PC-3 (cell line): ENCODE data around the gene TTC12. TPM values are rescaled to one million over a fixed set of nuclear protein-coding genes. Genes with fewer than 3 reads are reported as not detected.

ENCODE experiments used
- ATAC-seq: fragments of 200-7000 bp; cut with Tn5 transposase; 2 replicates; pipeline ENCODE4 v1.9.1; 2020; ENCODE audit warnings: mild to moderate bottlenecking, moderate library complexity
- BruUV-seq: library from RNA; stranded (reverse); fragments of 400-500 nt; replicated peaks from 2 replicates; lab custom pipeline; 2021; lab: Mats Ljungman, UMichigan
- CTCF ChIA-PET: fragments of 300-600 bp; sonication (Branson Sonifier 250); formaldehyde crosslinking; loops from one replicate; lab custom pipeline; 2022; ENCODE audit warnings: antibody characterized with exemption; lab: Charles Lee
- POLR2A ChIA-PET: fragments of 300-600 bp; sonication (Branson Sonifier 250); formaldehyde crosslinking; loops from one replicate; lab custom pipeline; 2022; ENCODE audit warnings: antibody characterized with exemption; ENCODE audit not compliant: unreplicated experiment; lab: Charles Lee
- DNase-seq: peaks from one replicate; pipeline ENCODE4 v3.0.0-alpha.2; 2015
- H2AFZ ChIP-seq: fragments of 300-600 bp; sonication (generic); 2 replicates; pipeline ENCODE4 v1.6.0; 2016; ENCODE audit warnings: antibody characterized with exemption, low read length
- H3F3A ChIP-seq: fragments of 300-600 bp; sonication (generic); one replicate; pipeline ENCODE4 v1.6.0; 2017; ENCODE audit warnings: antibody characterized with exemption, low read length, control low read depth, mild to moderate bottlenecking; ENCODE audit not compliant: unreplicated experiment
- H3K27ac ChIP-seq: fragments of 300-600 bp; sonication (generic); 2 replicates; pipeline ENCODE4 v1.5.1; 2016; ENCODE audit warnings: mild to moderate bottlenecking, low read length
- H3K27me3 ChIP-seq: fragments of 300-600 bp; sonication (generic); 2 replicates; pipeline ENCODE4 v1.6.1; 2016; ENCODE audit warnings: low read length, mixed read lengths
- H3K36me3 ChIP-seq: fragments of 300-600 bp; sonication (generic); 2 replicates; pipeline ENCODE4 v1.6.1; 2016; ENCODE audit warnings: low read depth, mixed run types, low read length, mixed read lengths
- H3K4me1 ChIP-seq: fragments of 300-600 bp; sonication (generic); 2 replicates; pipeline ENCODE4 v1.5.1; 2016; ENCODE audit warnings: low read length; ENCODE audit not compliant: insufficient read depth
- H3K4me2 ChIP-seq: fragments of 300-600 bp; sonication (generic); 2 replicates; pipeline ENCODE4 v1.6.0; 2016; ENCODE audit warnings: low read length
- H3K4me3 ChIP-seq: fragments of 300-600 bp; sonication (generic); 2 replicates; pipeline ENCODE4 v1.5.1; 2016; ENCODE audit warnings: mild to moderate bottlenecking, low read length, mixed read lengths
- H3K79me2 ChIP-seq: fragments of 300-600 bp; sonication (generic); 2 replicates; pipeline ENCODE4 v1.6.1; 2017; ENCODE audit warnings: low read length, mixed read lengths
- H3K9ac ChIP-seq: fragments of 300-600 bp; sonication (generic); 2 replicates; pipeline ENCODE4 v1.6.0; 2016; ENCODE audit warnings: mild to moderate bottlenecking, low read length
- H3K9me2 ChIP-seq: fragments of 300-600 bp; sonication (generic); replicated peaks from 2 replicates; pipeline ENCODE4 v1.6.1; 2016; ENCODE audit warnings: mixed run types, low read length, mixed read lengths
- H3K9me3 ChIP-seq: fragments of 300-600 bp; sonication (generic); 2 replicates; pipeline ENCODE4 v1.6.1; 2016; ENCODE audit warnings: low read length, mixed read lengths
- H4K20me1 ChIP-seq: fragments of 300-600 bp; sonication (generic); 2 replicates; pipeline ENCODE4 v1.6.1; 2016; ENCODE audit warnings: low read length, mixed read lengths
- CTCF ChIP-seq: fragments of 300-600 bp; sonication (generic); conservative IDR thresholded peaks from 2 replicates; pipeline ENCODE4 v1.5.1; 2017; ENCODE audit warnings: antibody characterized with exemption, low read depth, mild to moderate bottlenecking, low read length
- EZH2 ChIP-seq: fragments of 300-600 bp; sonication (generic); IDR thresholded peaks from one replicate; pipeline ENCODE4 v1.6.1; 2017; ENCODE audit warnings: antibody characterized with exemption, mild to moderate bottlenecking, low read length; ENCODE audit not compliant: unreplicated experiment
- EZH2phosphoT487 ChIP-seq: fragments of 300-600 bp; sonication (generic); IDR thresholded peaks from 2 replicates; pipeline ENCODE4 v1.6.1; 2018; ENCODE audit warnings: mild to moderate bottlenecking, antibody characterized with exemption, low read length, borderline replicate concordance
- intact Hi-C: fragments of 100-400 bp; cut with micrococcal nuclease; formaldehyde crosslinking; loops from 2 replicates; pipeline ENCODE4 v1.9.0; 2023
- total RNA-seq: library from RNA; depleted of rRNA; stranded (reverse); fragments of >200 nt; gene quantifications from 2 replicates; pipeline ENCODE4 v1.2.3, GENCODE V29; 2014

The TTC12 gene
- total RNA-seq, 1 experiment from 2014 or later = 13.1 TPM

- H3K4me2 ChIP-seq = no peak overlapping the region
- no peak for TF ChIP-seq CTCF
- H3F3A ChIP-seq = no peaks in the 10 kb centered on the region
- no peak for DNase-seq
- H2AFZ ChIP-seq = no peak overlapping the region
- H3K9me3 ChIP-seq = no peaks in the 10 kb centered on the region
- H3K27me3 ChIP-seq = peaks cover 20% of the 10 kb centered on the region
- intact Hi-C loops = no loop called here
- ATAC-seq = no peak
- ChIA-PET POLR2A (no interaction called here), CTCF (no interaction called here)
- H3K27ac ChIP-seq = no peak overlapping the region
- H3K9me2 ChIP-seq = no peaks in the 10 kb centered on the region
- H4K20me1 ChIP-seq = no peaks in the 10 kb centered on the region
- BruUV-seq = no TSS peak
- H3K4me3 ChIP-seq = no peak overlapping the region
- H3K9ac ChIP-seq = no peak overlapping the region
- H3K79me2 ChIP-seq = no peaks in the 10 kb centered on the region
- no peaks in the 10 kb centered on the region for H3K4me1 ChIP-seq
- H3K36me3 ChIP-seq = no peaks in the 10 kb centered on the region
Observed at GRCh38 chr11:113270080-113270479, 44.3 kb upstream of the TTC12 start.

GRCh38 chr11:113271551-113272245, 42.7 kb upstream of the TTC12 start:
- ChIA-PET POLR2A (no interaction called here), CTCF (interaction anchor here (0.6 kb wide), 1 partner anchor 550 kb away, joined by 3 read pairs; no protein-coding TSS in a partner anchor)
- Histone ChIP-seq H3K9me2 (no peaks in the 10 kb centered on the region), H2AFZ (no peak overlapping the region), H3K27me3 (peaks cover 35% of the 10 kb centered on the region), H3K4me3 (no peak overlapping the region), H3F3A (no peaks in the 10 kb centered on the region), H3K9ac (no peak overlapping the region), H3K9me3 (no peaks in the 10 kb centered on the region), H3K79me2 (no peaks in the 10 kb centered on the region), H3K4me1 (no peaks in the 10 kb centered on the region), H3K27ac (no peak overlapping the region), H4K20me1 (no peaks in the 10 kb centered on the region), H3K4me2 (no peak overlapping the region), H3K36me3 (no peaks in the 10 kb centered on the region)
- DNase-seq = no peak
- TF ChIP-seq CTCF = no peak
- no peak for TF ChIP-seq EZH2
- no peak for TF ChIP-seq EZH2phosphoT487
- ATAC-seq = no peak
- no TSS peak for BruUV-seq
- intact Hi-C loops = no loop called here

GRCh38 chr11:113272281-113272680, 42.1 kb upstream of the TTC12 start:
- ChIA-PET POLR2A (no interaction called here), CTCF (interaction anchor here (0.6 kb wide), 1 partner anchor 551 kb away, joined by 3 read pairs; no protein-coding TSS in a partner anchor)
- DNase-seq (no peak), ATAC-seq (no peak)
- H3K79me2 ChIP-seq = no peaks in the 10 kb centered on the region
- H3K27me3 ChIP-seq = peaks cover 35% of the 10 kb centered on the region
- H4K20me1 ChIP-seq = no peaks in the 10 kb centered on the region
- no peak overlapping the region for H3K27ac ChIP-seq
- no peaks in the 10 kb centered on the region for H3K4me1 ChIP-seq
- no peaks in the 10 kb centered on the region for H3F3A ChIP-seq
- no peaks in the 10 kb centered on the region for H3K9me2 ChIP-seq
- no peak for TF ChIP-seq EZH2
- TF ChIP-seq EZH2phosphoT487 = no peak
- TF ChIP-seq CTCF = no peak
- no peak overlapping the region for H3K4me3 ChIP-seq
- H2AFZ ChIP-seq = no peak overlapping the region
- no peak overlapping the region for H3K4me2 ChIP-seq
- H3K36me3 ChIP-seq = no peaks in the 10 kb centered on the region
- intact Hi-C loops = no loop called here
- no peaks in the 10 kb centered on the region for H3K9me3 ChIP-seq
- no peak overlapping the region for H3K9ac ChIP-seq
- BruUV-seq = no TSS peak
